ENCODE data around the gene GRIK2.

GRCh38 chr6:101633081-101633480 is 239.6 kb downstream of the GRIK2 start:
- no peak for TF ChIP-seq CTCF (IDR thresholded peaks at IDR 0.05)
- TF ChIP-seq ZFX (IDR thresholded peaks at IDR 0.05; ENCODE audit: borderline replicate concordance) = no peak
